ENCODE results near the gene MYLIP. TPM values are rescaled to one million over a fixed set of nuclear protein-coding genes. Genes with fewer than 3 reads are reported as not detected.

Gene MYLIP
- total RNA-seq, 6 experiments from 2014 or later, result 0.80 to 1.2 (median 1.0) TPM

DNA sequence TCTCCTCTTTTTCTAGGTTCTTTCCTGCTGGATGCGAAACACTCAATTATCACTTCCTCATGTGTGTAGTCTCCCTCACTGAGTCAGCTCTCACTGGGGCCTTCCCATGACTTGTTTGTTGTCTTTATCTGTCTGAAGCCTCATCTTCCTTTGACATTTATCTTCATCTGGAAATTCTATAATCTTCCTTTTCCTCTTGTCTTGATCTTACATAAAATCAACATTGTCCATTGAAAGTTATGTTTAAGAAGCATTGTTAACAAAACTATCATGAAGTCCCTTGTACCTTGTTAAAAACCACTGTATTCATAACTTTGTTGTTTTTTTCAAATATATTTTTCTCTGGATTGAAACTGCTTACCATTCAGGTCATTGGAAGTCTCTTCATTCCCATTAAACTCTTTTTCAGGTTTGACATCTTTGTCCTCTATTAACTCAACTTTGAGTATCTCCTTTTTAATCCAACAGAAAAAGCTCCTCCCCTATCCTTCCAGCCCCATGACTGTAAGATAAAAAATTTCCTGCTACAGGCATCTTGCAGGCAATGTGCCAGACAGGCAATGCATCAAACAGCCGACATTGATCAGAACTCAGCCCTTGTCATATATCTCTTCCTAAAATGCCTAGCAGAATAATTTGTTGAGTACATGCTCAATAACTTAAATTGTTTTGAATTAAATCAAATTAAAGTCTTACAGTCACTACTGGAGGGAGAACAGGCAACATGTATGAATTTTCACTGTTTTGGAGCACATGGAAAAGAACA, 34.8 kb downstream of the MYLIP start:
- Mint-ChIP-seq H3K9me3 (no peaks in the 10 kb centered on the region), H3K36me3 (ENCODE audit: low read depth) (no peaks in the 10 kb centered on the region), H3K4me3 (no peak overlapping the region), H3K4me1 (ENCODE audit: low read depth) (no peaks in the 10 kb centered on the region), H3K27ac (no peak overlapping the region), H3K27me3 (ENCODE audit: insufficient read depth) (peaks cover 10% of the 10 kb centered on the region)
- no peak for DNase-seq
- TF ChIP-seq, protein P1, sequence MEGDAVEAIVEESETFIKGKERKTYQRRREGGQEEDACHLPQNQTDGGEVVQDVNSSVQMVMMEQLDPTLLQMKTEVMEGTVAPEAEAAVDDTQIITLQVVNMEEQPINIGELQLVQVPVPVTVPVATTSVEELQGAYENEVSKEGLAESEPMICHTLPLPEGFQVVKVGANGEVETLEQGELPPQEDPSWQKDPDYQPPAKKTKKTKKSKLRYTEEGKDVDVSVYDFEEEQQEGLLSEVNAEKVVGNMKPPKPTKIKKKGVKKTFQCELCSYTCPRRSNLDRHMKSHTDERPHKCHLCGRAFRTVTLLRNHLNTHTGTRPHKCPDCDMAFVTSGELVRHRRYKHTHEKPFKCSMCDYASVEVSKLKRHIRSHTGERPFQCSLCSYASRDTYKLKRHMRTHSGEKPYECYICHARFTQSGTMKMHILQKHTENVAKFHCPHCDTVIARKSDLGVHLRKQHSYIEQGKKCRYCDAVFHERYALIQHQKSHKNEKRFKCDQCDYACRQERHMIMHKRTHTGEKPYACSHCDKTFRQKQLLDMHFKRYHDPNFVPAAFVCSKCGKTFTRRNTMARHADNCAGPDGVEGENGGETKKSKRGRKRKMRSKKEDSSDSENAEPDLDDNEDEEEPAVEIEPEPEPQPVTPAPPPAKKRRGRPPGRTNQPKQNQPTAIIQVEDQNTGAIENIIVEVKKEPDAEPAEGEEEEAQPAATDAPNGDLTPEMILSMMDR (IDR thresholded peaks at IDR 0.05), result no peak

DNA sequence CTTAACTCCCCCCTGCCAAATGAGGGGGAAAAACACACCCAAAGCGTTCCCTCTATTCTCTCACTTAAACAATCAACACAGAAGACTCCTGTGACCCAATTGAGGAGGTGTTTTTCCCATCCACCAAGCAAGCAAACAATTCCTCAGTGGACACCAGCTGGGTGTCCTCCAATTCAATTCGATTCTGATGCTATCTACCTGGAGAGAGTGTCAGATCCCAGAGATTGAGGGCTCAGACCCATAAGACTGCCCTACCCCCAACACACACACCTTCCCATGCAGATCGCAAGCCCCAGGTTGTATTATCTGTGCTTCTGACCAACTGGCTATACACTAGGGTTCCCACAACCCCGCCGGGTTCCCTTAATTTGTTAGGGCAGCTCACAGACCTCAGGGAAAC, 36.8 kb downstream of the MYLIP start:
- H3K27ac Mint-ChIP-seq, result no peak overlapping the region

DNA sequence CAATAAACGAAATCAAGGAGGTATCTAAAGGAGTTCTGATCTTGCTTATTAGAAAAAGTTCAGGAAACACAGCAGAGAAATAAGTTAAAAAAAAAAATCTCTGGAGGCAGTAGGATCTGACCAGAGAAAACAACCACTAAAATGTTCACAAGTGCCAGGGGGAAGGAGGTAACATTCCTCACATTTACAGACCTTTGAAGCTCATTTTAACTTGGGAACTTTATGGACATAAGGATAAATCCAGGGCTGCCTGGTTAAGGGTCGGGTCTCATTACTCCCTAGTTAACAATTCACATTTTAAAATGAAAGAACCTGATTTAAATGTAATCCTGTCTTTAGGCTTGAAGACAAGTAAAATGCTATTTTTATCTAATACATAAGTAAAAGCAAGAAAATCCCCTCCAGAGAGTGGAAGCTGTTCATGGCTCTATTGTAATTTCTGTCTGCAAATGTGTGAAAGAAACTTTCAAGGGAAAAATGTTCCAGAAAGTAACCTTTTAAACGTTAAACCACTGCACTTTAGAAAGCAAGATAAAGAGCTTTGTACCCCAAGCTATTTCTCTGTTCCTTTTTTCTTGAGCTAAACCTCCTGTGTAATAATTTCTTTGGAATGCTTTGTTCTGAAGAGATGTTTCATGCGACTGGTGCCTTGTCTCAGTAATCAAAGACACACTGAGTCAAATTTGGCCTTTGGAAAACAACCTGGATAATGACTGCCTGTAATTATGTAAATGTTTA, 38.2 kb downstream of the MYLIP start:
- H3K36me3 Mint-ChIP-seq (ENCODE audit: low read depth), result no peaks in the 10 kb centered on the region
- H3K4me1 Mint-ChIP-seq (ENCODE audit: low read depth), result no peaks in the 10 kb centered on the region
- no peak for DNase-seq
- H3K27me3 Mint-ChIP-seq (ENCODE audit: insufficient read depth), result peaks cover 14% of the 10 kb centered on the region
- TF ChIP-seq, protein P1 (IDR thresholded peaks at IDR 0.05), result no peak
- no peak overlapping the region for H3K27ac Mint-ChIP-seq
- no peaks in the 10 kb centered on the region for H3K9me3 Mint-ChIP-seq
- no peak overlapping the region for H3K4me3 Mint-ChIP-seq

More for the DNA sequence above, 36.8 kb downstream of the MYLIP start:
- TF ChIP-seq, protein P1 (IDR thresholded peaks at IDR 0.05), result no peak
- DNase-seq, result no peak
- Mint-ChIP-seq H3K4me3 (no peak overlapping the region), H3K9me3 (no peaks in the 10 kb centered on the region), H3K4me1 (ENCODE audit: low read depth) (no peaks in the 10 kb centered on the region), H3K27me3 (ENCODE audit: insufficient read depth) (peaks cover 12% of the 10 kb centered on the region), H3K36me3 (ENCODE audit: low read depth) (no peaks in the 10 kb centered on the region)

DNA sequence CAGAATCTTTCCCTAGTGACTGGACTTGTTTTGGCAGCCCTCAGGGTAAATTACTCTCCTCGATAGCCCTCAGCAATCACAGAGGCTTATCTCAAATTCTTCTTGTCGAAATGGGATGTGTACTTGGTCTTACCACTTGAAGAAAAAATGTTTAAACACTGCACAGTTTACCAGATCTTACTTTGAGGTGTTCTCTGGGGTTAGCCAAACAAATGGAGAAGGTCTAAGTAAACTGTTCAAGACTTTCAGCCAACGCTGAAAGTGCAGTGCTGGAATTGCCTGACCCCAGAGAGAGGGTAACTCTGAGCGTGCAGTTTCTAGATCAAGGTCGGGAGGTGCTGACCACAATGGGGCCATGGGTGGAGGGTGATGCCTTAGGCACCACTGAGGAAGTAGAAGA, 39.2 kb downstream of the MYLIP start:
- peaks cover 19% of the 10 kb centered on the region for H3K27me3 Mint-ChIP-seq (ENCODE audit: insufficient read depth)
- H3K36me3 Mint-ChIP-seq (ENCODE audit: low read depth), result no peaks in the 10 kb centered on the region
- no peak overlapping the region for H3K27ac Mint-ChIP-seq
- no peak for DNase-seq
- no peaks in the 10 kb centered on the region for H3K4me1 Mint-ChIP-seq (ENCODE audit: low read depth)
- TF ChIP-seq, protein P1 (IDR thresholded peaks at IDR 0.05), result no peak
- no peak overlapping the region for H3K4me3 Mint-ChIP-seq
- no peaks in the 10 kb centered on the region for H3K9me3 Mint-ChIP-seq

DNA sequence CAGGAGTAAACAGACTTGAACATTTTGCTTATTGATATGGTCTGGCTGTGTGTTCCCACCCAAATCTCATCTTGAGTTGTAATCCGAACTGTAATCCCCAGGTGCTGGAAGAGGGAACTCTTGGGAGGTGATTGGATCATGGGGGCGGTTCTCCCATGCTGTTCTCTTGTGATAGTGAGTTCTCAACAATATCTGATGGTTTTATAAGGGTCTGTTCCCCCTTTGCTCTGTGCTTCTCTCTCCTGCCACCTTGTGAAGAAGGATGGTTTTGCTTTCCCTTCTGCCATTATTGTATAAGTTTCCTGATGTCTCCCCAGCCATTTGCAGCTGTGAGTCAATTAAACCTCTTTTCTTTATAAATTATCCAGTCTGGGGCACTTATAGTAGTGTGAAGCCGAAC, 40.0 kb downstream of the MYLIP start:
- TF ChIP-seq, protein P1 (IDR thresholded peaks at IDR 0.05), result peak; percentile 52; the same call in 1 of the 2 replicates
- Mint-ChIP-seq H3K27ac (no peak overlapping the region), H3K4me3 (no peak overlapping the region), H3K9me3 (no peaks in the 10 kb centered on the region), H3K36me3 (ENCODE audit: low read depth) (no peaks in the 10 kb centered on the region), H3K4me1 (ENCODE audit: low read depth) (no peaks in the 10 kb centered on the region), H3K27me3 (ENCODE audit: insufficient read depth) (peaks cover 19% of the 10 kb centered on the region)
- DNase-seq, result no peak

Data from HFFc6 (cell line).